GM23248 (cell line): ENCODE data around the gene OGFOD1.

Source experiments
- EZH2 ChIP-seq: fragments of 200-600 bp; sonication (generic); IDR thresholded peaks from 2 replicates; pipeline ENCODE4 v1.6.1; 2018; ENCODE audit warnings: antibody characterized with exemption, mild to moderate bottlenecking; ENCODE audit not compliant: insufficient read depth, poor library complexity, severe bottlenecking
- EZH2phosphoT487 ChIP-seq: fragments of 200-600 bp; sonication (generic); IDR thresholded peaks from 2 replicates; pipeline ENCODE4 v1.6.1; 2018; ENCODE audit warnings: antibody characterized with exemption, moderate library complexity, mild to moderate bottlenecking, low read depth; ENCODE audit not compliant: insufficient read depth

GRCh38 chr16:56408379-56409098, 42.8 kb upstream of the OGFOD1 start:
- no peak for TF ChIP-seq EZH2phosphoT487
- TF ChIP-seq EZH2: no peak
